Ovary (tissue), 9 donors: ENCODE data around the gene AGPS. TPM values are rescaled to one million over a fixed set of nuclear protein-coding genes. Genes with fewer than 3 reads are reported as not detected.

ENCODE experiments used
- DNase-seq, 5 donors: peaks; one replicate each; pipeline ENCODE4 v3.0.0-alpha.2; 2019 to 2020
- H3K27ac ChIP-seq, 2 donors: fragments of 200-600 bp; one replicate each; pipeline versions ENCODE4 v1.5.1 to v1.8.0; 2019 to 2022
- H3K27me3 ChIP-seq: fragments of 200-600 bp; one replicate; pipeline ENCODE4 v1.8.0; 2022
- H3K36me3 ChIP-seq: fragments of 200-600 bp; sonication (generic); one replicate; pipeline ENCODE4 v1.5.1; 2019
- H3K4me1 ChIP-seq: one replicate; pipeline ENCODE4 v1.8.1; 2013; ENCODE audit warnings: mild to moderate bottlenecking, moderate library complexity; ENCODE audit not compliant: insufficient read depth
- H3K4me3 ChIP-seq: fragments of 200-600 bp; sonication (generic); one replicate; pipeline ENCODE4 v1.5.1; 2017
- H3K9me3 ChIP-seq, 2 donors: fragments of 200-600 bp in 1 of 2; sonication (generic) in 1 of 2; one replicate each; pipeline versions ENCODE4 v1.5.1 to v1.8.1; 2013 to 2019; ENCODE audit warnings: mild to moderate bottlenecking in 1 of 2, moderate library complexity in 1 of 2
- CTCF ChIP-seq, 3 donors: fragments of 450-650 bp in 2 of 3; fragments of 200-600 bp in 1 of 3; IDR thresholded peaks; one replicate each; pipeline versions ENCODE4 v1.5.1 to v1.8.0; 2016 to 2022; ENCODE audit warnings: antibody characterized with exemption in 3 of 3, mild to moderate bottlenecking in 1 of 3
- EP300 ChIP-seq: sonication (generic); formaldehyde crosslinking; IDR thresholded peaks from one replicate; pipeline ENCODE4 v1.6.1; 2017; ENCODE audit warnings: antibody characterized with exemption
- POLR2A ChIP-seq: fragments of 450-650 bp; IDR thresholded peaks from one replicate; pipeline ENCODE4 v1.6.1; 2017; ENCODE audit warnings: antibody characterized with exemption, mild to moderate bottlenecking, moderate library complexity
- WGBS, 3 donors: extraction: QIAGEN DNeasy Blood & Tissue Kit in 1 of 3; methylation state at CpG; one replicate each; pipeline versions ENCODE4 v1.1.5 to v1.1.7; 2013 to 2017; 5-methylcytosine and 5-hydroxymethylcytosine counted together
- intact Hi-C, 4 donors: fragments of 100-400 bp; cut with DNase I; formaldehyde crosslinking; loops; one replicate each; pipeline versions ENCODE4 v1.11.0 to v1.15.1; 2022 to 2023
- polyA plus RNA-seq, 2 donors: library from polyadenylated mRNA; stranded (reverse); fragments of 200-250 nt in 1 of 2; fragments of 350-450 nt in 1 of 2; fragmentation: Illumina TruSeq in 1 of 2; extraction: RNeasy Lipid Tissue Mini Kit (QIAGEN cat#74804) in 1 of 2; gene quantifications; one replicate each; pipeline ENCODE4 v1.2.3, GENCODE V29; 2013 to 2014
- total RNA-seq, 7 donors: library from RNA; depleted of rRNA in 2 of 7; stranded (reverse); fragments of >200 nt in 2 of 7; fragmentation: NEBNext Ultra II Directional in 3 of 7; extraction: Animal tissue kit (Norgen Biotek cat#: 25700) in 3 of 7; gene quantifications; one replicate each; pipeline versions ENCODE4 v1.1.0 to v1.2.4, GENCODE V29; 2016 to 2023
- donor health status: DM: no; HTN: no; CAD: no; lungs with moderate emphysema.
- donor health status: DM: no; HTN: no; CAD: no.
- donor health status: Bipolar disorder and iron deficiency.
- donor health status: DM: yes; HTN: yes; CAD: no.
- donor health status: DM: no; HTN: no; CAD: no.
- donor health status: DM: yes; HTN: yes; CAD: no.

AGPS gene
- total and polyA plus RNA-seq, 9 donors, result 5.4 to 31.5 (median 21.3) TPM

GRCh38 chr2:177568390-177568789 is 175.8 kb downstream of the AGPS start:
- intact Hi-C loops, result no loop called here
- Histone ChIP-seq H3K27ac (no peak overlapping the region), H3K4me3 (no peak overlapping the region), H3K4me1 (no peaks in the 10 kb centered on the region), H3K36me3 (no peaks in the 10 kb centered on the region), H3K27me3 (no peaks in the 10 kb centered on the region), H3K9me3 (no peaks in the 10 kb centered on the region)
- 61 to 73% (median 69%) methylated on average over 1 of the region's 1 CpG for WGBS, 3 donors
- no peak for DNase-seq
- TF ChIP-seq EP300, result no peak
- no peak for TF ChIP-seq CTCF (IDR thresholded peaks at IDR 0.05)
- TF ChIP-seq POLR2A, result no peak

DNA sequence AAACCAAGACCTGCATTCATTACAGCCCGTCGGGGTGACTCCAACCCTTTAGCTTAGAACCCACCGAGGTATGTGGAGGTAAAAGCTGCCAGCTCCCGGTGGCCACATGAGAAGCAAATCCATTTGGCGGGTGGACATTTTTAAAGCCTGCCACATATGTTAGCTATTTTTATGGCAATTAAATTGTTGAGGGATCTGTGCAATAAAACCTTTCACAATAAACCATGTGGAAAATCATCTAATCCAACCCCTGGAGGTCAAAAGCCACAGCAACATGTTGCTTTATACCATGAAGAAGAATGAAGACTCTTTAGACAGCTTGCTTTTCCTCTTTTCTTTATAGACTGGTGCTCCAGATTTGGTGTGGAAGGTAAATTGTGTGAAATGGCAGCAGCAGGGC is 176.3 kb downstream of the AGPS start:
- TF ChIP-seq POLR2A (no peak), CTCF (IDR thresholded peaks at IDR 0.05) (no peak), EP300 (no peak)
- intact Hi-C loops, result no loop called here
- Histone ChIP-seq H3K4me1 (no peaks in the 10 kb centered on the region), H3K27ac (no peak overlapping the region), H3K9me3 (no peaks in the 10 kb centered on the region), H3K27me3 (no peaks in the 10 kb centered on the region), H3K36me3 (no peaks in the 10 kb centered on the region), H3K4me3 (no peak overlapping the region)
- no peak for DNase-seq
- 88 to 96% (median 94%) methylated on average over 5 of the region's 5 CpGs for WGBS, 3 donors

DNA sequence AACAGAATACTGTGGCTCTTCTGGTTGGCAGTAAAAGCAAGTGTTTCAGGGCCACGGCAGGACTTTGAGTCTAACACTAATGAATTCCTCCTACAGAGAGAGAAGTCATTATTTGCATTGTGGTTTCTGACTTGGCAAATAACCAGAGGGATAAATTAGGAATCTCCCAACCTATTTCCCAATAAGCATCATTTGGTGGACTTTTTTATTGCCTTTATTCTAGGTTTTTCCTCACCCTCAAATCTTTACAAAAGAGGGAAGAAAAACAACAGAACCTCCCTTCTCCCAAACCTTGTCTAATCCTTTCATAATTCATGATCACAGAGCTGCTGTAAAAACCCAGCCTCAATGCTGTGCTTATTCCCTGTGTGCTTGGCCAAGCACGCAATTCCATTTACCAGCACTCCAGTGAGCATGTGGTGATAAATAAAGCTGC is 179.7 kb downstream of the AGPS start:
- intact Hi-C loops, result no loop called here
- H3K4me1 ChIP-seq, result no peaks in the 10 kb centered on the region
- 37 to 47% (median 39%) methylated on average over 2 of the region's 2 CpGs for WGBS, 3 donors
- no peak overlapping the region for H3K4me3 ChIP-seq
- no peaks in the 10 kb centered on the region for H3K9me3 ChIP-seq
- no peak for DNase-seq
- TF ChIP-seq CTCF (IDR thresholded peaks at IDR 0.05) (no peak), EP300 (no peak), POLR2A (no peak)
- H3K27me3 ChIP-seq, result no peaks in the 10 kb centered on the region
- no peaks in the 10 kb centered on the region for H3K36me3 ChIP-seq
- H3K27ac ChIP-seq, result no peak overlapping the region

- intact Hi-C loops, result no loop called here
- no peaks in the 10 kb centered on the region for H3K9me3 ChIP-seq
- H3K36me3 ChIP-seq, result no peaks in the 10 kb centered on the region
- no peak overlapping the region for H3K27ac ChIP-seq
- 23 to 50% (median 26%) methylated on average over 3 of the region's 3 CpGs for WGBS, 3 donors
- no peak overlapping the region for H3K4me3 ChIP-seq
- DNase-seq, result no peak
- no peaks in the 10 kb centered on the region for H3K4me1 ChIP-seq
- no peaks in the 10 kb centered on the region for H3K27me3 ChIP-seq
- TF ChIP-seq EP300 (no peak), POLR2A (no peak), CTCF (IDR thresholded peaks at IDR 0.05) (no peak)
These were observed 180.5 kb downstream of the AGPS start for GRCh38 chr2:177573120-177573519.

DNA sequence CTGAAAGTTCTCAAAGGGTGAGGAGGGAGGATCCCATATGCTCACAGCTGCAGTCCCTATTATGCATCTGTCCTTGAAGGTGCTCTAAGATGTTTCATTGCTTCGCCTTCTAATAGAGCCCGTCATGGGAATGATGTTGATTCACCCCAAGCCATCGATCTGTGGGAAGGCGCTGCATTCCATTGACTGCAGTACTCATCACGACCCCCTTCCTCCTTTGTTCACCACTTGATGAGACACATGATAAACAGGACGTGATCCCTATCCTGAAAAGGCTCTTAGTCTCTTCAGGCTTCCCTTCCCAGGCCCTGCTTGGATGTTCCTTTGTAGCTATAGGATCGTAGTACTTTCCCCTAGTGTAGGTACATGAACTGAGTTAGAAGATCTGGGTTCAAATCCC is 181.8 kb downstream of the AGPS start:
- WGBS, 3 donors, result 86 to 91% (median 90%) methylated on average over 7 of the region's 7 CpGs
- H3K4me3 ChIP-seq, result no peak overlapping the region
- TF ChIP-seq EP300 (no peak), POLR2A (no peak), CTCF (IDR thresholded peaks at IDR 0.05) (no peak)
- no peaks in the 10 kb centered on the region for H3K9me3 ChIP-seq
- intact Hi-C loops, result no loop called here
- H3K36me3 ChIP-seq, result no peaks in the 10 kb centered on the region
- DNase-seq, result no peak
- no peaks in the 10 kb centered on the region for H3K27me3 ChIP-seq
- no peaks in the 10 kb centered on the region for H3K4me1 ChIP-seq
- H3K27ac ChIP-seq, result no peak overlapping the region
